K562 (cell line): ENCODE measurements around the gene MYO1D. TPM values are rescaled to one million over a fixed set of nuclear protein-coding genes. Genes with fewer than 3 reads are reported as not detected.

ENCODE experiments used
- ATAC-seq: fragments of 200-7000 bp; cut with Tn5 transposase; 3 replicates; pipeline ENCODE4 v1.9.1; 2020; ENCODE audit warnings: moderate library complexity
- BruUV-seq: library from RNA; stranded (reverse); fragments of 400-500 nt; replicated peaks from 2 replicates; lab custom pipeline; 2021; lab: Mats Ljungman, UMichigan
- CTCF ChIA-PET: fragments of 300-600 bp; formaldehyde crosslinking; extraction: SDS; loops from one replicate; lab custom pipeline; 2021; ENCODE audit warnings: low intra/inter-chr PET ratio; lab: Yijun Ruan, JAX
- POLR2A ChIA-PET: fragments of 300-600, 350-650 bp; sonication (Branson Sonifier 250); formaldehyde crosslinking; extraction: SDS; loops from one replicate; lab custom pipeline; 2021; ENCODE audit warnings: antibody characterized with exemption, inconsistent platforms; lab: Yijun Ruan, JAX
- DNase-seq, 4 experiments: peaks; one replicate each; pipeline versions ENCODE4 v3.0.0 to v3.0.0-alpha.2; 2011 to 2018; ENCODE audit warnings: low spot score in 3 of 4, mixed read lengths in 3 of 4; ENCODE audit errors: extremely low read depth in 1 of 4
- FAIRE-seq: peaks from 2 replicates; lab custom pipeline; 2011; peaks lifted over from hg19 to GRCh38; lab: Jason Lieb, UNC
- H2AFZ ChIP-seq: 2 replicates; pipeline ENCODE4 v1.6.0; 2011; ENCODE audit warnings: low read depth, low read length, control low read depth, inconsistent platforms
- H3K27ac ChIP-seq: fragments of 200-600 bp; 3 replicates; pipeline ENCODE4 v1.8.0; 2011; ENCODE audit warnings: low read depth, mild to moderate bottlenecking, control low read depth, inconsistent platforms, low read length, moderate library complexity, mixed read lengths; ENCODE audit errors: extremely low read depth
- H3K27me3 ChIP-seq, 2 experiments: fragments of 300-600 bp in 1 of 2; 2 replicates in 1 of 2; 3 replicates in 1 of 2; pipeline versions ENCODE4 v1.6.0 to v1.8.0; 2011; ENCODE audit warnings: inconsistent platforms in 2 of 2, low read length in 2 of 2, mild to moderate bottlenecking in 1 of 2, mixed read lengths in 1 of 2, moderate library complexity in 1 of 2; ENCODE audit not compliant: control insufficient read depth in 2 of 2, insufficient read depth in 2 of 2
- H3K36me3 ChIP-seq: fragments of 300-600 bp; 3 replicates; pipeline ENCODE4 v1.8.0; 2011; ENCODE audit warnings: mild to moderate bottlenecking, low read length, inconsistent platforms; ENCODE audit not compliant: control insufficient read depth, insufficient read depth
- H3K4me1 ChIP-seq, 2 experiments: fragments of 200-600 bp in 1 of 2; replicated peaks in 1 of 2; 2 replicates in 1 of 2; 3 replicates in 1 of 2; pipeline versions ENCODE4 v1.5.1 to v1.8.0; 2011; ENCODE audit warnings: inconsistent platforms in 2 of 2, low read length in 2 of 2, mild to moderate bottlenecking in 1 of 2, mixed read lengths in 1 of 2, moderate library complexity in 1 of 2; ENCODE audit not compliant: control insufficient read depth in 2 of 2, insufficient read depth in 2 of 2
- H3K4me2 ChIP-seq: 2 replicates; pipeline ENCODE4 v1.6.1; 2011; ENCODE audit warnings: low read length, control low read depth, inconsistent platforms, mixed read lengths; ENCODE audit not compliant: insufficient read depth
- H3K4me3 ChIP-seq: fragments of 200-600 bp; sonication (generic), shearing (Covaris generic); 2 replicates; pipeline ENCODE4 v1.5.1; 2016; ENCODE audit warnings: control low read depth, inconsistent platforms
- H3K79me2 ChIP-seq: fragments of 200-600 bp; 3 replicates; pipeline ENCODE4 v1.8.0; 2011; ENCODE audit warnings: low read length, inconsistent platforms; ENCODE audit not compliant: control insufficient read depth, insufficient read depth
- H3K9ac ChIP-seq, 2 experiments: 2 replicates each; pipeline versions ENCODE4 v1.6.0 to v1.6.1; 2011; ENCODE audit warnings: low read depth in 2 of 2, low read length in 2 of 2, control low read depth in 1 of 2, inconsistent platforms in 1 of 2, mild to moderate bottlenecking in 1 of 2, mixed read lengths in 1 of 2; ENCODE audit not compliant: insufficient read depth in 1 of 2
- H3K9me1 ChIP-seq: one replicate; pipeline ENCODE4 v1.6.0; 2011; ENCODE audit warnings: inconsistent platforms, mild to moderate bottlenecking, low read length, moderate library complexity; ENCODE audit not compliant: control insufficient read depth, insufficient read depth
- H3K9me3 ChIP-seq: replicated peaks from 2 replicates; pipeline ENCODE4 v1.5.1; 2011; ENCODE audit warnings: low read depth, low read length, inconsistent platforms; ENCODE audit not compliant: control insufficient read depth, insufficient read depth
- H4K20me1 ChIP-seq: replicated peaks from 2 replicates; pipeline ENCODE4 v1.6.1; 2011; ENCODE audit warnings: low read length, inconsistent platforms, mixed read lengths; ENCODE audit not compliant: control insufficient read depth, insufficient read depth
- CREB5 ChIP-seq: fragments of 250-450 bp; sonication (Bioruptor Pico); IDR thresholded peaks from 2 replicates; pipeline ENCODE4 v1.5.0; 2020; ENCODE audit warnings: mild to moderate bottlenecking
- MED1 ChIP-seq: sonication (generic); formaldehyde crosslinking; IDR thresholded peaks from 2 replicates; pipeline ENCODE4 v1.8.1; 2023; ENCODE audit warnings: missing genetic modification reagents, borderline replicate concordance
- MLLT1 ChIP-seq, 2 experiments: fragments of 450-650 bp; IDR thresholded peaks; 2 replicates each; pipeline ENCODE4 v1.6.1; 2016
- REST ChIP-seq, 2 experiments: fragments of 450-650 bp; formaldehyde crosslinking in 1 of 2; IDR thresholded peaks; 2 replicates each; pipeline versions ENCODE4 v1.4.0 to v1.6.1; 2014 to 2020; ENCODE audit warnings: mild to moderate bottlenecking in 2 of 2, borderline replicate concordance in 1 of 2, low read depth in 1 of 2
- SRF ChIP-seq, 2 experiments: fragments of 250-450, 450-650 bp in 1 of 2; sonication (Bioruptor Pico) in 1 of 2; sonication (generic) in 1 of 2; formaldehyde crosslinking; IDR thresholded peaks; 2 replicates each; pipeline versions ENCODE4 v1.5.0 to v1.5.1; 2020 to 2022; ENCODE audit warnings: mild to moderate bottlenecking in 1 of 2, missing genetic modification reagents in 1 of 2
- ZBTB33 ChIP-seq: sonication (generic); formaldehyde crosslinking; IDR thresholded peaks from 2 replicates; pipeline ENCODE4 v1.8.1; 2023; ENCODE audit warnings: mild to moderate bottlenecking, missing genetic modification reagents
- WGBS: fragments of 100-300 bp; shearing (Covaris generic); methylation state at CpG from one replicate; pipeline ENCODE4 v1.1.6; 2016; ENCODE audit warnings: low coverage, mixed read lengths; ENCODE audit not compliant: insufficient coverage; ENCODE audit errors: missing lambda C conversion rate; 5-methylcytosine and 5-hydroxymethylcytosine counted together
- in situ Hi-C: fragments of 300-500 bp; cut with MboI; formaldehyde crosslinking; loops from 4 replicates; pipeline ENCODE4 v1.15.0; 2018; ENCODE audit warnings: inconsistent platforms, mixed read lengths
- intact Hi-C: fragments of 100-400 bp; cut with micrococcal nuclease; formaldehyde crosslinking; loops from 2 replicates; pipeline ENCODE4 v1.14.2; 2022
- polyA plus RNA-seq, 8 experiments: library from polyadenylated mRNA; depleted of rRNA in 4 of 8; stranded (reverse) in 5 of 8; unstranded in 3 of 8; fragments of >200 nt; fragmentation: Nextera tagmentation in 2 of 8; fragmentation: Illumina TruSeq in 1 of 8; extraction: Ambion mirVana in 2 of 8; extraction: Trizol in 1 of 8; gene quantifications; 2 replicates each; pipeline versions ENCODE4 v1.2.1 to v1.2.3, GENCODE V29; 2011 to 2014; ENCODE audit warnings: inconsistent platforms in 1 of 8, missing spikeins in 1 of 8
- total RNA-seq, 7 experiments: library from RNA; depleted of rRNA in 6 of 7; stranded (reverse); fragments of >200 nt in 6 of 7; fragmentation: Illumina TruSeq in 2 of 7; extraction: Trizol in 2 of 7; gene quantifications; 2 replicates each; pipeline versions ENCODE4 v1.2.1 to v1.2.3, GENCODE V29; 2011 to 2021; ENCODE audit warnings: low replicate concordance in 1 of 7

The MYO1D gene
- total and polyA plus RNA-seq, 9 of the 15 experiments (the other 6 are each of a cell fraction or from before 2014, with no cell fraction given): 2.1 to 71.2 (median 45.4) TPM

- TF ChIP-seq REST (IDR thresholded peaks at IDR 0.05; ENCODE audit: borderline replicate concordance): no peak
- TF ChIP-seq REST (CRISPR knock-in tag; IDR thresholded peaks at IDR 0.05; ENCODE audit: low read depth): no peak
- TF ChIP-seq, all 486 proteins: peak for 0
Measured at GRCh38 chr17:32510466-32510865, 366.5 kb downstream of the MYO1D start (continued).

GRCh38 chr17:32508926-32509325 is 368.0 kb downstream of the MYO1D start:
- DNase-seq: no peak
- intact Hi-C loops: no loop called here
- POLR2A ChIA-PET: no interaction called here
- TF ChIP-seq MED1 (CRISPR knock-in tag): no peak
- TF ChIP-seq CREB5 (CRISPR knock-in tag): no peak
- TF ChIP-seq MLLT1 (IDR thresholded peaks at IDR 0.05): no peak
- no peak for TF ChIP-seq ZBTB33 (CRISPR knock-in tag)
- no peak for TF ChIP-seq SRF (CRISPR knock-in tag; IDR thresholded peaks at IDR 0.05)

More at GRCh38 chr17:32508926-32509325, 368.0 kb downstream of the MYO1D start:
- Histone ChIP-seq H3K4me1 (0 out of 5 replicates have a peak, but pooled peaks cover 0 to 3% of the 10 kb centered on the region in 2 experiments), H3K4me2 (no peak overlapping the region), H3K27ac (no peak overlapping the region), H3K36me3 (no peaks in the 10 kb centered on the region), H3K9me1 (no peaks in the 10 kb centered on the region), H3K4me3 (no peak overlapping the region), H3K79me2 (no peaks in the 10 kb centered on the region), H2AFZ (no peak overlapping the region), H3K9me3 (no peaks in the 10 kb centered on the region), H4K20me1 (no peaks in the 10 kb centered on the region), H3K9ac (no peak overlapping the region), H3K27me3 (no peaks in the 10 kb centered on the region)
- WGBS: 49% methylated on average over 5 of the region's 5 CpGs
- FAIRE-seq (no peak), ATAC-seq (no peak)
- in situ Hi-C loops: no loop called here
- CTCF ChIA-PET: no interaction called here
- BruUV-seq: no TSS peak
